NK-92 treated with Interleukin-12 subunit alpha and Interleukin-12 subunit beta, amount 100 ng/mL, for 24 hours (cell line): ENCODE measurements around the gene HOXC5.

Source experiments
- DNase-seq: peaks from one replicate; lab custom pipeline; 2025; lab: John Stamatoyannopoulos, UW

HOXC5 gene

DNA sequence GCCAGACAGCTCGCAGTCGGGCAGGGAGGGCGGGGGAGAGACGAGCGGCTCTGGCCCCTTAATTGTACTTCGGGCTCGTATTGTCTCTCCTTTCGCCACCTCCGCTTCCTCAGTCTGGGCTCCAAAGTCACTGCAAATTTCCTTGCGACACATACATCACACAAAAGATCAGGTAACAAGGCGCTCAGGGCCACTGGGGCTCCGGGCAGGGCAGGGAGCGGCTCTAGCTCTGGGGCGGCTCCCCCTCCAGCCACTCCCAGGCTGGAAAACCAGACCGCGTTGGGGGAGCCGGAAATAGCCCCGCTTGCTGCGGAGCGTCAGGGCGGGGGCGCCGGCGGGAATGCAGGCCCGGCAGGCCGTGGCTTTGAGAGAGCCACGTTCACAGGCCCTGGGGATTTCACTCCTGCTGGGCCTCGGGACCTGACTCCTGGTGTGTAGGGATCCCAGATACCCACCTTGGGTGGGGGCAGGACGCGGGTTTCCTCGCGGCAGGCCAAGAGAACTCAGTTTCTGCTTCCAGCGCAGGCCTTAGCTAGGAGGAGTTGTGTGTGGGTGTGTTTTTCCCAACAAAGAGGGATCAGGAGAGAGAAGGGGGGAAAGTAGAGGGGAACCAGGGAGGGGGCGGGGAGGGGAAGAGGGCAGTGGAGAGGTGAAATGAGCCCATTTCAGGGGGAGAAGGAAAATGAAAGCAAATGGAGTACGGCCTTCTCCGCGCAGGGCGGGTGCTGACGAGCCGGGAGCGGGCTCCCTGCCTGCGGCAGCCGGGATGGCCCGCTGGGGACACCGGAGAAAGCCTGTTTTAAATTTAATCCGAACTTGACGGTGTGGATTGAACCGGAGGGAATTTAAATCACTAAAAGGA is 37.2 kb upstream of the HOXC5 start:
- DNase-seq, result no peak

GRCh38 chr12:53996240-53997203 is 36.3 kb upstream of the HOXC5 start:
- DNase-seq, result no peak

DNA sequence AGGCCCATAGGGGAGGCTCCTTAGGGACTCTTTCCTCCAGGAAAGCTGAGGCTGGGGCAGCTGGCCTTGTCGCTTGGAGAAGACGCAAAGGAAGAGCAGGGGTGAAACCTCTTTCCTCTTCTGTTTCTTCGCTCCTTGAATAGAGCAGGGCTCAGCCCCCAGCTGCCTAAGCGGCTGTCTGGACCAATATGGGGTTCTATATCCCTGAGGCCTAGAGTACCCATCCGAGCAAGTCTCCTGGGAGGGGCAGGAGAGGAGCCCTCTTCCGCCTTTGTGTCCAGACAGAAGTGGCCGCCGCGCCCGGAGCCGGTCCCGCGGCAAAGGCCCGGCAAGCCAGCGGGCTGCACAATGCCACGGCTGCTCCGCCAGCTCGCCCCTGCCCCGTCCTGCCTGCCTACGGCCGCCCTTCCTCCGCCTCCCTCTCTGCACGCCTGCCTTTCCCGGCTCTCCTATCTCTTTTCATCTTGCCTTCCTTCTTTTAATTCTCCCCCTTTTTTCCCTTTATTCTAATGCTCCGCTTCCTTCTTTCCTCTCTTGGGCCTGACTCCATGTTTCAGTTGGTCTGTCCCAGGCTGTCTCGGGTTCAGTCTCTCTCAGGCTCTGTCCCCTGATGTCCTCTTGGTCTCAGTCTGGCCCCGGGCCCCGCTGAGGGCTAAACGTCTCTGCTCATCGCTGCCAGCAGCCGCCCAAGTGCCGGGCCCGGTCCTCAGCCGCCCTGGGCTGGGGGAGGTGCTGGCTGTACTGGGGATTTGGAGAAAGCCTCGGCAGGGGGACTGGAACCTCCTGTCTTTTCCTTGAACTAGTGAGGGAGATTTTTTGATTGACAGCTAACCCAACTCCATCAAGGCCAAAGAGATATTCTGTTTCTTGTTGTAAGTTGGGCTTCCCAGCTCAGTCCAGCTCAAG is 35.4 kb upstream of the HOXC5 start:
- DNase-seq, result no peak

DNA sequence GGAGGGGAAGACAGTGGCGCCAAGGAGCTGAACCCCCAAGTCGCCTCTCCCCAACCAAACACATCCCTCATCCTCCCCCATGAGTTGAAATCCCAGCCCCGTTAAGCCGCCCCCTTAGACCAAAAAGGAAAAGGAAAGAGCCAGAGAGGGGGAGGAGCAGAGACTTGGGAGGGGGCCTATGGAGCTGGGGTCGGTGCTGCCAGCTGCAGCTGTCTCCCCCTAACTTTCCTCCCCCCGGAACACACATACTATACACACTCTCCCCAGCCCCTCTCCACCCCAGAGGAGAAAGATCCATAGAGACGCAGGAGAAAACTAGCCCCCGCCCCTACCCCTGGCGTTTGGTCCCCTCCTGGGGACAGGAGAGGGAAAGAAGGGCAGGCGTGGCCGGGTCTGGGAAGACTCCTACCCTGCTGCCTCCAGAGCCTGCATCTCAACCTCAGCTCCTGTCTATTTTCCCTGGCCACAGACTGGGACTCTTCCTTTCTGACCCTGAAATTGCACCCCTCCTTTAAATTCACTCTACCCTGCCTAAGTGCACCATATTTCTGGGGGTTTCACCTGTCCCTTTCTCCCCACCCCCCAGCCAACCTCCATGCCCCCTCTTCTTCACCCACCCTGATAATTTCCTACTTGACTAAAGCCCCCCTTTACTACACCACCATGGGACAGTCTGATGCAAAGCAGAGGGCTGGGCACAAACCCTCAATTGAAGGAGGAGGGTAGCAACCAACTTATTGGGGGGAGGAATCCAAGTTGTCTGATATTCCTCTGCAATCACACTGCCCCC is 34.5 kb upstream of the HOXC5 start:
- no peak for DNase-seq

DNA sequence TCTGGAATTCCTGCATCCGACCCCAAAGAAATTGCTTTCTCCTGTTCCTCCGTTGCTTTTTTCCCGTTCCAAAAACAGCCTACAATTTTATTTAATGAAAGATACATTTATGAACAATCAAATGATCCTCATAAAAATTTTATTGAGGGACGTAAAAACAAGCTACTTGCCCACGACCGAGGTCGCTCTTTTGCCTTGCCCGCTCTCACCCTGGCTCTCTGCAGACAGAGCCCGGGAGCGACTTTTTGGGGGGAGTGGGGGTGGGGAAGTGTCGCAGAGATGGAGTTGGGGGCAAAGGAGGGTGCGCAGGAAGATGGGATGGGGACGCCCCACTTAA is 34.0 kb upstream of the HOXC5 start:
- no peak for DNase-seq

GRCh38 chr12:53999559-54000115 is 33.2 kb upstream of the HOXC5 start:
- no peak for DNase-seq

GRCh38 chr12:54000116-54001114 is 32.4 kb upstream of the HOXC5 start, which contains the start of gene HOXC9:
HOXC9 (plus strand) TSS chr12:54000161; CDS start chr12:54000189, 28 bp downstream.
- DNase-seq, result no peak

GRCh38 chr12:54001283-54002187 is 31.3 kb upstream of the HOXC5 start:
- DNase-seq, result no peak

GRCh38 chr12:54002278-54002914 is 30.5 kb upstream of the HOXC5 start:
- DNase-seq, result no peak

GRCh38 chr12:54002915-54003389 is 29.9 kb upstream of the HOXC5 start:
- no peak for DNase-seq

DNA sequence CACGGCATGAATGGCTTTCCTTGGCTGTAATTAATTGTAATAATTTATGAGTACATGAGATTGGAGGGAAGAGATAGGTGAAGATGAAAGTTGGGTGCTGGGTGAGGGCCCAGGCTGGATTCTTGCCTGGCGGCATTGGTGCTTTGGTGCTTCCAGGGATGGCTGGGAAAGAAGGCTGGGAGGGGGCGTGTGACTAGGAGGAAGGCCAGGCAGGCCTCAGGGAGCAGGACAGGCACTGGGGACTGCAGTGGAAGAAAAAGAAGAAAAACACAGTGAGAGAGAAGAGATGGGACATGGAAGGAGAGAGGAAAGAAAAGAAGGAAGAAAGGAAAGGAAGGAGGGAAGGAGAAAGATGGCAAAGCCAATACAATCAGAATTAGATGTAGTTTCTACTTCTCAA is 29.2 kb upstream of the HOXC5 start:
- DNase-seq, result no peak

DNA sequence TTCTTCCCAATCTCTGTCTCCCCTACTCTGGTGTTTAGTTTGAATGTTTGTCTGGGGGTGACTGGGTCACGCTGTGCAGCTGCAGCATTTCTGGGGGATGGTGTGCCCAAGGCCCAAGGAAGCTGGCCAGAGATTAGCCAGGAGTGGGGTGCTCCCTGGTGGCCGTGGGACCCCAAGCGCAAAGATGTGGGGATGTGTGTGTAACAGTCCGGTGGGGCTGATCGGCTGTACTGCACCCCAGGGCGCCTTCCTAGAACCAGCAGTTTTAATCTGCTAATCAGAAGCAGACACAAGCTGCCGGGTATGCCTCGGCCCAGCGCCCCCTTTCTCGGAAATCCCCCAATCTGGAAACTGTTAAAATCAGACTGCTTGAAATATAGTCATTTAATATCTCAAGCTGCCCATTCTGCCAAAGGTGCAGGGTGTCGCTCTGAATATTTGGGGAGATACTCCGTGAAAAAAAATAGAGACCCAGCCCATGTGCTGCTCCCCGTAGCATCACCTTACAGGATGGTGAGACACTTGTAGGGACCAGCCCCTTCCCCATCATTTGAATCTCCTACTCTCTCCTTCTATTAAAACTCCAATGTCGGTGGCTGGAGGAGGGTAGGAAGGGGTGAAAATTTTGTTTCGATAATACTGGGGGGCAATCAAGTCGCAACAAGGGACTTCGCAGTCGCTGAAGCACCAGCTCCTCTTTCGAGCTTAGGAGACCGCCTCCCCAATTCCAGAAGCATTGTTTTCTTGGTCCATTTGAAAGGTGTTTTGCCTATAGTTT is 28.6 kb upstream of the HOXC5 start:
- DNase-seq, result no peak

GRCh38 chr12:54004841-54005530 is 27.9 kb upstream of the HOXC5 start:
- DNase-seq, result no peak

- no peak for DNase-seq
These were observed 27.4 kb upstream of the HOXC5 start for GRCh38 chr12:54005531-54005852.

GRCh38 chr12:54005853-54006558 is 26.8 kb upstream of the HOXC5 start:
- peak; percentile 42 for DNase-seq
